GM18499 (cell line): ENCODE results near the gene TIMP2.
"Not testable (repeated sequence)": the region's sequence is repeated elsewhere in the genome, so short reads cannot be mapped to it uniquely, and the experiment has no call there.

Source experiments
- ATAC-seq: cut with Tn5 transposase; IDR thresholded peaks from one replicate; pipeline ENCODE4 v1.9.1; 2021; ENCODE audit warnings: moderate number of reproducible peaks; ENCODE audit not compliant: insufficient read depth, unreplicated experiment

TIMP2 gene

GRCh38 chr17:78892062-78892456 lies 33.1 kb downstream of the TIMP2 start:
- ATAC-seq: no peak

GRCh38 chr17:78891406-78892061 lies 33.7 kb downstream of the TIMP2 start:
- ATAC-seq: no peak

DNA sequence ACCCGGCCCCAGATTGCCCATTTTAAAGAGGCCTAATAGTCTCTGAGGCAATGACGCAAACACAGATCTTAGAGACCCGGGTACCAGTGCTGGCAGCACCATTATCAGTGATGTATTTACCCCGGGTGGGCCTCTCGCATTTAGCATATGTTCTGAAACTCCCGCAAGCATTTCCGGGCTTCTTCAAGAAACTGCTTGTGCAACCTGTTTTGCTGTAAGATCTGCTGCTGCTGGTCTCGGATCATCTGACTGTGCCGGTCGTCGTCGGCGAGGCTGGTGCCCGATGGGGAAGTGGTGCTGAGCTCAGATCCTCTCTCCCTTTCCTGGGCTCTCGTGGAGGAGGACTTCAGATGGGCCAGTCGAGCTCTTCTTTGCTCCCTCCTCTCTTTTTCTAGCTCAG lies 34.7 kb downstream of the TIMP2 start:
- no peak for ATAC-seq

DNA sequence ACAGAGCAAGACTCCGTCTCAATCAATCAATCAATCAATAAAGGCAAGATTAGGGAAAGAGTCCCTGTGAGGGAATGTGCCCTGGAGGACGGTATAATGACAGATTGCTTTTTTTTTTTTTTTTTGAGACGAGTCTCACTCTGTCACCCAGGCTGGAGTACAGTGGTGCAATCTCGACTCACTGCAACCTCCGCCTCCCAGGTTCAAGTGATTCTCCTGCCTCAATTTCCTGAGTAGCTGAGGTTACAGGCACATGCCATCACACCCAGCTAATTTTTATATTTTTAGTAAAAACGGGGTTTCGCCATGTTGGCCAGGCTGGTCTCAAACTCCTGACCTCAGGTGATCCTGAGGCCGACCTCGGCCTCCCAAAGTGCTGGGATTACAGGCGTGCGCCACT lies 35.1 kb downstream of the TIMP2 start:
- ATAC-seq: not testable (repeated sequence)

- peak; percentile 57 for ATAC-seq
Observed at GRCh38 chr17:78889531-78889930, 35.7 kb downstream of the TIMP2 start.

GRCh38 chr17:78888941-78889518 lies 36.2 kb downstream of the TIMP2 start:
- ATAC-seq: no peak

- ATAC-seq: no peak
Observed at GRCh38 chr17:78886954-78887353, 38.2 kb downstream of the TIMP2 start.

- ATAC-seq: no peak
Observed at GRCh38 chr17:78885956-78886355, 39.2 kb downstream of the TIMP2 start.

GRCh38 chr17:78884876-78885667 lies 40.1 kb downstream of the TIMP2 start:
- no peak for ATAC-seq

DNA sequence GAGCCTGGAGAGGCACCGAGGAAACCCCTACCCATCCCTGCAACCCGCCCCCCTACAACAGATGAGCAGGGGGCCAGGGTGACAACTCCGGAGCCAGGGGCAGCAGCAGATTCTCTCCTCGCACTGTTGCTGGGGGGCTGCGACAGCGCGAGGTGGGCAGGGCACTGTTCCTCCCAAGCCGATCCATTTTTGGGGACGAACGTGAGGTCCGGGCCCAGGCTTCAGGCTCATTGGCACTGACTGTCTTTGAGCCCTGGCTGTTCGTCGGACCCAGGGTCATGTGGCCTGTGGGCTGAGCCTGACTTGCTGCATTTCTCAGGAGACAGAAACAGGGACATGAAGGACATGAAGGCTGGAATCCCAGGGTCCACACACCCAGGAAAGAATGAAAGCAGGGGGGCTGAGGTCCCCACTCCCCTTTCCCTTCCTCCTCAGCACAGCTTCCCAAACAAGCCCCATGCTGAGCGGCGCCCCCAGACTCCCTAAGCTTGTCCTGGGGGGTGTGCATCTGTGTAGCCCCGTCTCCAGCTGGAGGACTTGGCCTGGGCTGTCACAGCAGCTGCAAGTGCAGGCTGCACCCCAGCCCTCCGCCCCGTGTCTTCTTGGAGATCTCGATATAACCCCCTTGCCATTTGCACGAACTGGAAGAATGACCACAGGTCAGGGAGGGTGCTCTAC lies 40.9 kb downstream of the TIMP2 start:
- no peak for ATAC-seq

DNA sequence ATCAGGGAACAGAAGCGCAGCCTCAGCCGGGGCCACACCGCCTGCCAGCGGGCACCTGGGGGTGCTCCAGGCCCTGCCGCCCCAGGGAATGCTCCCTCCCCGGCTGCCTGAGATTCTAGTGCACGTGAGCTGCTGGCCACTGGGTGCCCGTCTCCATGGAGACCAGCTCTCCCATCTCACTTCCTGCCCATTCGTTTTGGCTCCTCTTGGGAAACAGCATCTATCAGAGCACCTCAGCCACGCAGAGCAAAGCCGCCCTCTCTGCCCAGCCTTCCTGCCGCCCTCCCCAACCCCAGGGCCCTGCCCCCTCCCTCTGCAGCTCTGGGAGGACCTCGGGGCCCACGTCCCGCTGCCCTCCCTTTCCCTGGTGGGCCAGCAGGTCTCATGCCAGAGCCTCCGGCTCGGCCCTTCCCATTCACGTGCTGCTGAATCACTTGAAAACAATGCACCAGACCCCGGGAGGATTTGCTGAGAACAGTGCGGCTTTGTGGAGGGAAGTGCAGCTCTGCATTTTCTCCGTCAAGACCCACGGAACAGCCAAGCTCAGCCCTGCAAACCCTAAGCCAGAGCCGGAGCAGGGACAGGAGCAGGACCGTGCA lies 41.6 kb downstream of the TIMP2 start:
- no peak for ATAC-seq

- no peak for ATAC-seq
Observed at GRCh38 chr17:78883089-78883532, 42.1 kb downstream of the TIMP2 start.

- ATAC-seq: no peak
Observed at GRCh38 chr17:78882540-78883088, 42.6 kb downstream of the TIMP2 start.

- ATAC-seq: no peak
Observed at GRCh38 chr17:78879635-78880186, 45.5 kb downstream of the TIMP2 start.

GRCh38 chr17:78878871-78879527 lies 46.2 kb downstream of the TIMP2 start:
- ATAC-seq: no peak

DNA sequence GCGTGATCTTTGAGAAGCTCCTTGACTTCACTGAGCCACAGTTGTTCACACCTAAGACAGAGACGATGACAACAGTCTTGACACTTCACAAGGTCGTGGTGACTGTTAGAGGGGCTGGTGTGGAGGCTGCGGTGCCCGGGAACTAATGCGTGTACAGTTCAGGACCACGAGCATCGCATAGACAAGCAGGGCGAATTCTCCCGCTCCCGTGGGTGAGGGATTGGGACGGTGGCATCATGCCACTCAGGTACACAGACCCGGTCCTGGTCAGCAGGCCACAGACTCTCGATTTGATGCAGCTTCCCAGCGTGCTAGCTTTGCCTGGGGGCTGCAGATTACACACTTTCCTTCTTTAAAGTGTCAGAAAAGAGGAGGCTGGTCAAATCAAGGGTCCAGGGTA lies 46.9 kb downstream of the TIMP2 start:
- ATAC-seq: no peak

DNA sequence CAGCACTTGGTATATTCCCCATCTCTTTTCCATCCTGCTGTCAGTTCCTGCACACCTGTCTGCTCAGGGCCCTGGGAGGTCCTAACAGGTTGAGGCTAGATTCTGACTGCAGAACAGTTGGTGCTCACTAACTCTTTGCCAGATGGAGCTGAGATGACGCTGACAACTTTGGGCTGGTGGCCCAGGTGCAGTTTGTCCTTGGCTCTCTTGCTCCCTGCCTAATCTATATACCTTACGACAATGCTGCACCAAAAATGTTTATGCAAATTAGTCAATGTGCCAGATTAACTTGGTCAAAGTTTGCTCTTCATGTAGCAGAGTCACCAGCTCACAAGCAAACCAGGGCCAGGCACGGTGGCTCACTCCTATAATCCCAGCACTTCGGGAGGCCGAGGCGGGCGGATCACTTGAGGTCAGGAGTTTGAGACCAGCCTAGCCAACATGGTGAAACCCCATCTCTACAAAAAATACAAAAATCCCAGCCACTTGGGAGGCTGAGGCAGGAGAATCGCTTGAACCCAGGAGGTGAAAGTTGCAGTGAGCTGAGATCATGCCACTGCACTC lies 48.2 kb downstream of the TIMP2 start:
- ATAC-seq: not testable (repeated sequence)

GRCh38 chr17:78876094-78876597 lies 49.0 kb downstream of the TIMP2 start:
- ATAC-seq: no peak
